GM23338 (cell line): ENCODE measurements around the gene AKNA. TPM values are rescaled to one million over a fixed set of nuclear protein-coding genes. Genes with fewer than 3 reads are reported as not detected.
A peak's percentile ranks its signal among the peaks of the same experiment; 100 is the strongest.

ENCODE experiments used
- ATAC-seq: fragments of 200-7000 bp; cut with Tn5 transposase; 3 replicates; pipeline ENCODE4 v1.9.1; 2020
- DNase-seq: peaks from one replicate; pipeline ENCODE4 v3.0.0-alpha.2; 2015; ENCODE audit warnings: low spot score
- H2AFZ ChIP-seq: fragments of 200-600 bp; sonication (generic); 2 replicates; pipeline ENCODE4 v1.8.0; 2016; ENCODE audit warnings: antibody characterized with exemption, mild to moderate bottlenecking, moderate library complexity
- H3F3A ChIP-seq: fragments of 200-600 bp; sonication (generic); replicated peaks from 2 replicates; pipeline ENCODE4 v1.8.0; 2017; ENCODE audit warnings: antibody characterized with exemption, mixed run types, low read depth
- H3K27ac ChIP-seq: fragments of 200-600 bp; sonication (generic); 2 replicates; pipeline ENCODE4 v1.6.1; 2016; ENCODE audit warnings: low read depth
- H3K27me3 ChIP-seq: fragments of 200-600 bp; sonication (generic); 2 replicates; pipeline ENCODE4 v1.8.0; 2016; ENCODE audit warnings: mild to moderate bottlenecking, mixed run types, moderate library complexity; ENCODE audit not compliant: insufficient read depth
- H3K36me3 ChIP-seq: fragments of 200-600 bp; sonication (generic); 2 replicates; pipeline ENCODE4 v1.8.0; 2016; ENCODE audit warnings: mild to moderate bottlenecking; ENCODE audit not compliant: insufficient read depth
- H3K4me1 ChIP-seq: fragments of 200-600 bp; sonication (generic); 2 replicates; pipeline ENCODE4 v1.8.0; 2016; ENCODE audit warnings: mild to moderate bottlenecking, moderate library complexity; ENCODE audit not compliant: insufficient read depth
- H3K4me2 ChIP-seq: fragments of 200-600 bp; sonication (generic); 2 replicates; pipeline ENCODE4 v1.7.1; 2017; ENCODE audit warnings: mixed run types
- H3K4me3 ChIP-seq: fragments of 200-600 bp; sonication (generic); 2 replicates; pipeline ENCODE4 v1.6.1; 2016; ENCODE audit warnings: mixed run types
- H3K79me2 ChIP-seq: fragments of 200-600 bp; sonication (generic); replicated peaks from 2 replicates; pipeline ENCODE4 v1.8.0; 2017; ENCODE audit warnings: mild to moderate bottlenecking; ENCODE audit not compliant: insufficient read depth
- H3K9me2 ChIP-seq: fragments of 200-600 bp; sonication (generic); 2 replicates; pipeline ENCODE4 v1.8.0; 2017; ENCODE audit not compliant: insufficient read depth
- H4K20me1 ChIP-seq: fragments of 200-600 bp; sonication (generic); replicated peaks from 2 replicates; pipeline ENCODE4 v1.8.0; 2017; ENCODE audit warnings: mild to moderate bottlenecking; ENCODE audit not compliant: insufficient read depth
- H3K27ac Mint-ChIP-seq: 2 replicates; pipeline ENCODE4 v1.8.0; 2020; ENCODE audit warnings: inconsistent platforms, mild to moderate bottlenecking, moderate library complexity, mixed read lengths
- H3K27me3 Mint-ChIP-seq: 3 replicates; pipeline ENCODE4 v1.8.0; 2022; ENCODE audit warnings: low read depth, mild to moderate bottlenecking, moderate library complexity, mixed read lengths, inconsistent platforms; ENCODE audit not compliant: insufficient read depth, poor library complexity
- H3K36me3 Mint-ChIP-seq: 3 replicates; pipeline ENCODE4 v1.8.0; 2021; ENCODE audit warnings: low read depth, mild to moderate bottlenecking, inconsistent platforms, moderate library complexity, mixed read lengths
- H3K4me1 Mint-ChIP-seq: 3 replicates; pipeline ENCODE4 v1.8.0; 2020; ENCODE audit warnings: mild to moderate bottlenecking, inconsistent platforms, mixed read lengths
- H3K4me3 Mint-ChIP-seq: 3 replicates; pipeline ENCODE4 v1.8.0; 2021; ENCODE audit warnings: moderate library complexity, mild to moderate bottlenecking, inconsistent platforms, mixed read lengths
- H3K9me3 Mint-ChIP-seq: 3 replicates; pipeline ENCODE4 v1.8.0; 2020; ENCODE audit warnings: moderate library complexity, mild to moderate bottlenecking, inconsistent platforms, mixed read lengths
- CREB1 ChIP-seq: fragments of 250-450 bp; sonication (Bioruptor Pico); IDR thresholded peaks from 2 replicates; pipeline ENCODE4 v1.5.0; 2020; ENCODE audit warnings: low read depth, mild to moderate bottlenecking, moderate library complexity
- CTCF ChIP-seq, 2 experiments: fragments of 200-600 bp in 1 of 2; sonication (generic) in 1 of 2; conservative IDR thresholded peaks; 2 replicates each; pipeline versions ENCODE4 v1.5.1 to v1.6.1; 2016 to 2017; ENCODE audit warnings: antibody characterized with exemption in 2 of 2, low read depth in 2 of 2, mild to moderate bottlenecking in 2 of 2, moderate library complexity in 1 of 2
- EZH2 ChIP-seq: fragments of 200-600 bp; sonication (generic); IDR thresholded peaks from one replicate; pipeline ENCODE4 v1.8.0; 2017; ENCODE audit warnings: antibody characterized with exemption, mild to moderate bottlenecking, low read depth; ENCODE audit not compliant: unreplicated experiment
- EZH2phosphoT487 ChIP-seq: fragments of 200-600 bp; sonication (generic); IDR thresholded peaks from one replicate; pipeline ENCODE4 v1.8.1; 2018; ENCODE audit warnings: antibody characterized with exemption; ENCODE audit not compliant: unreplicated experiment
- JUNB ChIP-seq: IDR thresholded peaks from one replicate; pipeline ENCODE4 v1.6.1; 2016; ENCODE audit warnings: antibody characterized with exemption; ENCODE audit not compliant: unreplicated experiment
- NANOG ChIP-seq: IDR thresholded peaks from 2 replicates; pipeline ENCODE4 v1.6.1; 2016; ENCODE audit warnings: antibody characterized with exemption, borderline replicate concordance
- POLR2AphosphoS5 ChIP-seq: IDR thresholded peaks from 2 replicates; pipeline ENCODE4 v1.6.1; 2016; ENCODE audit warnings: antibody characterized with exemption, low read depth
- REST ChIP-seq: IDR thresholded peaks from one replicate; pipeline ENCODE4 v1.6.1; 2018; ENCODE audit warnings: antibody characterized with exemption; ENCODE audit not compliant: unreplicated experiment
- STAT1 ChIP-seq: IDR thresholded peaks from one replicate; pipeline ENCODE4 v1.6.1; 2016; ENCODE audit warnings: antibody characterized with exemption; ENCODE audit not compliant: unreplicated experiment
- ZNF114 ChIP-seq: fragments of 250-450 bp; sonication (Bioruptor Pico); IDR thresholded peaks from 2 replicates; pipeline ENCODE4 v1.5.0; 2020; ENCODE audit warnings: mild to moderate bottlenecking, moderate library complexity
- ZNF331 ChIP-seq: fragments of 250-450 bp; sonication (Bioruptor Pico); IDR thresholded peaks from 2 replicates; pipeline ENCODE4 v1.5.0; 2020; ENCODE audit warnings: low read depth, mild to moderate bottlenecking, moderate library complexity
- polyA plus RNA-seq: library from polyadenylated mRNA; unstranded; fragments of >200 nt; fragmentation: Nextera tagmentation; extraction: Ambion mirVana; gene quantifications from 2 replicates; pipeline ENCODE4 v1.2.1, GENCODE V29; 2016
- total RNA-seq: library from RNA; depleted of rRNA; stranded (reverse); fragments of >200 nt; shearing (Covaris generic); gene quantifications from 2 replicates; pipeline ENCODE4 v1.2.3, GENCODE V29; 2014
- TF ChIP-seq, protein P1 (sequence below): fragments of 250-450 bp; sonication (Bioruptor Pico); IDR thresholded peaks from 2 replicates; pipeline ENCODE4 v1.5.0; 2020; ENCODE audit warnings: mild to moderate bottlenecking, moderate library complexity
- TF ChIP-seq, protein P2 (sequence below): IDR thresholded peaks from 2 replicates; pipeline ENCODE4 v1.6.1; 2016; ENCODE audit warnings: antibody characterized with exemption

AKNA gene
- total and polyA plus RNA-seq, 2 experiments from 2014 or later: 9.0 to 28.1 TPM

DNA sequence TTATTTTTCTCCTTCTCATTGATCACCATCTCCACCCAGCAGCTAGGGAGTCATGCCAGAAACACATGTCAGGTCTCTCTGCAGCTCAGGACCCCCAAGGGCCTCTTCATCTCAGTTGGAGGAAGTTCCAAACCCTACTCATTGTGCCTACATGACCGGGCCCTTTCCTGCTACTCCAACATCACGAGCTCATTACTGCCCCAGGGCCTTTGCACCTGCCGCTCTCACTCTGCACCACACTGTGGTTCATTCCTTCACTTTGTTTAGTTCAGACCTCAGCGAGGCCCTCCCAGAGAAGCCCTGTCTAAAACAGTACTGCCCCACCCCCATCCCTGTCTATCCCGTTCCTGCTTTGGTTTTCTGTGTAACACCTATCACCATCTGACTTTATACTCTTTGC lies 22.1 kb upstream of the AKNA start (continued):
- TF ChIP-seq, protein P1, sequence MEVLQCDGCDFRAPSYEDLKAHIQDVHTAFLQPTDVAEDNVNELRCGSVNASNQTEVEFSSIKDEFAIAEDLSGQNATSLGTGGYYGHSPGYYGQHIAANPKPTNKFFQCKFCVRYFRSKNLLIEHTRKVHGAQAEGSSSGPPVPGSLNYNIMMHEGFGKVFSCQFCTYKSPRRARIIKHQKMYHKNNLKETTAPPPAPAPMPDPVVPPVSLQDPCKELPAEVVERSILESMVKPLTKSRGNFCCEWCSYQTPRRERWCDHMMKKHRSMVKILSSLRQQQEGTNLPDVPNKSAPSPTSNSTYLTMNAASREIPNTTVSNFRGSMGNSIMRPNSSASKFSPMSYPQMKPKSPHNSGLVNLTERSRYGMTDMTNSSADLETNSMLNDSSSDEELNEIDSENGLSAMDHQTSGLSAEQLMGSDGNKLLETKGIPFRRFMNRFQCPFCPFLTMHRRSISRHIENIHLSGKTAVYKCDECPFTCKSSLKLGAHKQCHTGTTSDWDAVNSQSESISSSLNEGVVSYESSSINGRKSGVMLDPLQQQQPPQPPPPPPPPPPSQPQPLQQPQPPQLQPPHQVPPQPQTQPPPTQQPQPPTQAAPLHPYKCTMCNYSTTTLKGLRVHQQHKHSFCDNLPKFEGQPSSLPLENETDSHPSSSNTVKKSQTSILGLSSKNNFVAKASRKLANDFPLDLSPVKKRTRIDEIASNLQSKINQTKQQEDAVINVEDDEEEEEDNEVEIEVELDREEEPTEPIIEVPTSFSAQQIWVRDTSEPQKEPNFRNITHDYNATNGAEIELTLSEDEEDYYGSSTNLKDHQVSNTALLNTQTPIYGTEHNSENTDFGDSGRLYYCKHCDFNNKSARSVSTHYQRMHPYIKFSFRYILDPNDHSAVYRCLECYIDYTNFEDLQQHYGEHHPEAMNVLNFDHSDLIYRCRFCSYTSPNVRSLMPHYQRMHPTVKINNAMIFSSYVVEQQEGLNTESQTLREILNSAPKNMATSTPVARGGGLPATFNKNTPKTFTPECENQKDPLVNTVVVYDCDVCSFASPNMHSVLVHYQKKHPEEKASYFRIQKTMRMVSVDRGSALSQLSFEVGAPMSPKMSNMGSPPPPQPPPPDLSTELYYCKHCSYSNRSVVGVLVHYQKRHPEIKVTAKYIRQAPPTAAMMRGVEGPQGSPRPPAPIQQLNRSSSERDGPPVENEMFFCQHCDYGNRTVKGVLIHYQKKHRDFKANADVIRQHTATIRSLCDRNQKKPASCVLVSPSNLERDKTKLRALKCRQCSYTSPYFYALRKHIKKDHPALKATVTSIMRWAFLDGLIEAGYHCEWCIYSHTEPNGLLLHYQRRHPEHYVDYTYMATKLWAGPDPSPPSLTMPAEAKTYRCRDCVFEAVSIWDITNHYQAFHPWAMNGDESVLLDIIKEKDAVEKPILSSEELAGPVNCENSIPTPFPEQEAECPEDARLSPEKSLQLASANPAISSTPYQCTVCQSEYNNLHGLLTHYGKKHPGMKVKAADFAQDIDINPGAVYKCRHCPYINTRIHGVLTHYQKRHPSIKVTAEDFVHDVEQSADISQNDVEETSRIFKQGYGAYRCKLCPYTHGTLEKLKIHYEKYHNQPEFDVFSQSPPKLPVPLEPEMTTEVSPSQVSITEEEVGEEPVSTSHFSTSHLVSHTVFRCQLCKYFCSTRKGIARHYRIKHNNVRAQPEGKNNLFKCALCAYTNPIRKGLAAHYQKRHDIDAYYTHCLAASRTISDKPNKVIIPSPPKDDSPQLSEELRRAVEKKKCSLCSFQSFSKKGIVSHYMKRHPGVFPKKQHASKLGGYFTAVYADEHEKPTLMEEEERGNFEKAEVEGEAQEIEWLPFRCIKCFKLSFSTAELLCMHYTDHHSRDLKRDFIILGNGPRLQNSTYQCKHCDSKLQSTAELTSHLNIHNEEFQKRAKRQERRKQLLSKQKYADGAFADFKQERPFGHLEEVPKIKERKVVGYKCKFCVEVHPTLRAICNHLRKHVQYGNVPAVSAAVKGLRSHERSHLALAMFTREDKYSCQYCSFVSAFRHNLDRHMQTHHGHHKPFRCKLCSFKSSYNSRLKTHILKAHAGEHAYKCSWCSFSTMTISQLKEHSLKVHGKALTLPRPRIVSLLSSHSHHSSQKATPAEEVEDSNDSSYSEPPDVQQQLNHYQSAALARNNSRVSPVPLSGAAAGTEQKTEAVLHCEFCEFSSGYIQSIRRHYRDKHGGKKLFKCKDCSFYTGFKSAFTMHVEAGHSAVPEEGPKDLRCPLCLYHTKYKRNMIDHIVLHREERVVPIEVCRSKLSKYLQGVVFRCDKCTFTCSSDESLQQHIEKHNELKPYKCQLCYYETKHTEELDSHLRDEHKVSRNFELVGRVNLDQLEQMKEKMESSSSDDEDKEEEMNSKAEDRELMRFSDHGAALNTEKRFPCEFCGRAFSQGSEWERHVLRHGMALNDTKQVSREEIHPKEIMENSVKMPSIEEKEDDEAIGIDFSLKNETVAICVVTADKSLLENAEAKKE (CRISPR knock-in tag): no peak
- TF ChIP-seq STAT1: no peak
- no peak for TF ChIP-seq ZNF114

DNA sequence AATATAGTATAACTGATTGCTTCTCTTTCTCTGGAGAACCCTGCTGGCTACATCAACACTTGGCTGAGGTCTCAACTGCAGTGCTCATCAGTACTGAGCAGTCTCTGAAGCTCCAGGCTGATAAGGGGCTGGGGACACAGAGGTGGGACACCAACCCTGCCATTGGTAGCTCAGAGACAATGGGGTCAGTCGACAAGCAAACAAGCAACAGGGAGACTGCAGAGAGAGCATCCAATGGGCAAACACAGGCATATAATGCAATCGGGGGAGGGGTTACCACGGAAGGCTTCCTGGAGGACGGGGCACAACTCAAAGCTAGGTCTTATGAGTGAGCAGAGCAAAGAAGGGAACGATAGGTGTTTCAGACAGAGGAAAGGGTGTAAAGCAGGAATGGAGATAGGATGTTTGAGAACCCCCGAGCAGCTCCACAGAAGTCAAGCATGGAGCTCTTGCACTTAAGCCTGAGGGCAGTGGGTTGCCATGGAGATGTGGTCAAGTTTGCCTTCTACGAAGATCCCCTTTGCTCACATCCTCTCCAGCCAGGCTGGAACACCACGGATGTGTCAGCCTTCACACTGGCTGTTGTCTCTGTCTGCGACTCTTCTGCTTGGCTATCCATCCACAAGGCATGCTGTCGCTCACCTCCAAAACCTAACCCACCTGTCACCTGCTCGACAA lies 21.5 kb upstream of the AKNA start:
- ATAC-seq (no peak), DNase-seq (peak; percentile 45)
- H3K4me3 Mint-ChIP-seq: no peak overlapping the region
- no peak overlapping the region for H3K27ac Mint-ChIP-seq
- H3K36me3 ChIP-seq: no peaks in the 10 kb centered on the region
- H2AFZ ChIP-seq: no peak overlapping the region
- H3K9me3 Mint-ChIP-seq: no peaks in the 10 kb centered on the region
- H3K27ac ChIP-seq: no peak overlapping the region
- no peaks in the 10 kb centered on the region for H3F3A ChIP-seq
- no peaks in the 10 kb centered on the region for H3K9me2 ChIP-seq
- no peaks in the 10 kb centered on the region for H4K20me1 ChIP-seq
- H3K4me1 ChIP-seq: peaks cover 20% of the 10 kb centered on the region; the same call in 1 of the 2 replicates
- H3K27me3 ChIP-seq: no peaks in the 10 kb centered on the region
- peaks cover 49% of the 10 kb centered on the region for H3K4me1 Mint-ChIP-seq
- H3K4me2 ChIP-seq: peak overlapping the region; percentile 38
- no peaks in the 10 kb centered on the region for H3K79me2 ChIP-seq
- peaks cover 19% of the 10 kb centered on the region for H3K27me3 Mint-ChIP-seq
- no peak overlapping the region for H3K4me3 ChIP-seq
- H3K36me3 Mint-ChIP-seq: no peaks in the 10 kb centered on the region
- TF ChIP-seq POLR2AphosphoS5: no peak
- no peak for TF ChIP-seq CREB1 (CRISPR knock-in tag)
- no peak for TF ChIP-seq STAT1
- TF ChIP-seq CTCF (conservative IDR thresholded peaks at IDR 0.05; ENCODE audit: low read depth in 2 of 2): no peak
- no peak for TF ChIP-seq REST
- TF ChIP-seq, protein P2, sequence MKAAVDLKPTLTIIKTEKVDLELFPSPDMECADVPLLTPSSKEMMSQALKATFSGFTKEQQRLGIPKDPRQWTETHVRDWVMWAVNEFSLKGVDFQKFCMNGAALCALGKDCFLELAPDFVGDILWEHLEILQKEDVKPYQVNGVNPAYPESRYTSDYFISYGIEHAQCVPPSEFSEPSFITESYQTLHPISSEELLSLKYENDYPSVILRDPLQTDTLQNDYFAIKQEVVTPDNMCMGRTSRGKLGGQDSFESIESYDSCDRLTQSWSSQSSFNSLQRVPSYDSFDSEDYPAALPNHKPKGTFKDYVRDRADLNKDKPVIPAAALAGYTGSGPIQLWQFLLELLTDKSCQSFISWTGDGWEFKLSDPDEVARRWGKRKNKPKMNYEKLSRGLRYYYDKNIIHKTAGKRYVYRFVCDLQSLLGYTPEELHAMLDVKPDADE: no peak
- no peak for TF ChIP-seq EZH2
- no peak for TF ChIP-seq JUNB
- no peak for TF ChIP-seq EZH2phosphoT487
- TF ChIP-seq ZNF114: no peak
- no peak for TF ChIP-seq ZNF331
- no peak for TF ChIP-seq NANOG
